Hypothalamus (tissue), 51 donors: ENCODE results near the gene NKX2-4.
"Not testable (repeated sequence)": the region's sequence is repeated elsewhere in the genome, so short reads cannot be mapped to it uniquely, and the experiment has no call there.

Experiments
- DNase-seq, 51 donors: peaks; one replicate each; lab custom pipeline; 2025; lab: John Stamatoyannopoulos, UW

Gene NKX2-4

DNA sequence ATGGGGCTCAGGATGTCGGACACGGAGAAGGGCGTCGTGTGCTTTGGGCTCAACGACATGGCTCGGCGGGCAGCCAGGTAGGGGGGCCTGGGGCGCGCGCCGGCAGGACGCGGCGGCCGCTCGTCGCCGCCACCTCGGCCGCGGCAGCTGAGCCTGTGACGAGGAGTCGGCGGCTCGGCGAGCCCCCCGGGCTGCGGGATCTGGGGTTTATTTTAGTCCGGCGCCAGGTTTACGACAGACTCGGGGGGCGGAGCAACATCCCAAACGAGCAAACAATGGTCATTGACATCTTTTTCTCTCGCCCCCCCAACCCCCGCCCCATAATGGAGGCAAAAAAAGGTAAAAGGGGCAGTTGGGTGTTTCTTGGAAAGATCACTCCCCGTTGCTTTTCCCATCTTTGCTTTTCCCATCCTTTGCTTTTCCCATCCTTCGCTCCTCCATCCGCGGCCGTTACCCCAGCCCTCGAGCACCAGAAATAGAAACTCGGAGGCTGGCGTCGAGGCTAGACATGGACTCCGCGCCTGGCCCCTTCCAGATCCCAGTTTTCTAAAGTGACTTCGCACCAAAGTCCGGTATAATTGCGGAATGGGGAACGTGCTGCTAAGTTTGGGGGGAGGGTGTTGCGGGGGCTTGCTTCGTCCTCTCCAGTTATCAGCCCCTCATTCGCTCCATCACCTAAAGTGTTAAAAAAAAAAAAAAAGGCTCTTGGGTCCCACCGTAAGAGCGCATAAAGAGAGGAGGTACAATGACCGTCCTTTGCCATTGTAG is at the start of gene NKX2-4:
Gene NKX2-4 (minus strand): TSS at position 186 of the 768 bp plus-strand sequence. CDS start 127 bp downstream, at position 59.
- DNase-seq, result no peak

- no peak for DNase-seq
Measured at GRCh38 chr20:21437816-21438215, 40.5 kb upstream of the NKX2-4 start.

- no peak for DNase-seq
Measured at GRCh38 chr20:21437248-21437647, 39.9 kb upstream of the NKX2-4 start.

GRCh38 chr20:21436205-21436604 is 38.9 kb upstream of the NKX2-4 start:
- no peak for DNase-seq

GRCh38 chr20:21435576-21435975 is 38.2 kb upstream of the NKX2-4 start:
- DNase-seq, result no peak

- DNase-seq, result no peak
Measured at GRCh38 chr20:21433329-21433890, 36.1 kb upstream of the NKX2-4 start.

GRCh38 chr20:21432911-21433310 is 35.6 kb upstream of the NKX2-4 start:
- DNase-seq, result no peak

DNA sequence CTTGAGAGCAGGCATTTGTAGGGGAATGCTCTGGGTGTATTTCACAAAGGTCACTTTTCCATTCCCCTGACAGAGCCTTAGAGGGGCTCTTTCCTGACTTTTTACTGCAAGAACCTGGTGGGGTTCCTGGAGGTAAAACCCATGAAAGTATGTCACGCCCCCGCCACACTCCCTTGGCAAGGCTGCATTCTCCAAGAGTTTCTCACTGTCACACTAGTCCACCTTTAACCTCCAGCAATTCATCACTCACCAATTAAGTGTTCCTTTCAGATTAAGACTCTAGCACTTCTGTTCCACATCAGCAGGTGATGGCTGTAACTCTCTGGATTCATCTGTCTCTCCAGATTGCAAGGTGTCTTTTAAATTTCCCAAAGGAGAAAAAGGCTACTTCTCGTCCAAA is 32.7 kb upstream of the NKX2-4 start:
- DNase-seq, result no peak

DNA sequence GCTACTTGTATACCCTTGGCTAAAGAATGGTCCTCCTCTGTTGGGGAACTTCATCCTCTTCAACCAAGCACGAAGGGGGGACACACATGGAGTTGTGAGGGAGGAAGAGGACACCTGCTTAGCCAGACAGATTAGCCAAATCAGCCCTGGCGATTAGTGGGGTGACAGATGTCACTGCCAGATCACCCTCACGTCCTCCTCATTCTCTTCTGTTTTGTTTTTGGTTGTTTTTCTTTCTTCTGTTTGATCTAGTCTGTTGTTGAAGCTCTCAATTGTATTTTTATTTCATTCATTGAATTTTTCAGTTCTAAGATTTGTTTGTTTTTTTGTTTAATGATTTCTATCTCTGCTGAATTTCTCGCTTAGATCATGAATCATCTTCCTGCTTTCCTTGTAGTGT is 27.5 kb upstream of the NKX2-4 start:
- DNase-seq, result no peak

DNA sequence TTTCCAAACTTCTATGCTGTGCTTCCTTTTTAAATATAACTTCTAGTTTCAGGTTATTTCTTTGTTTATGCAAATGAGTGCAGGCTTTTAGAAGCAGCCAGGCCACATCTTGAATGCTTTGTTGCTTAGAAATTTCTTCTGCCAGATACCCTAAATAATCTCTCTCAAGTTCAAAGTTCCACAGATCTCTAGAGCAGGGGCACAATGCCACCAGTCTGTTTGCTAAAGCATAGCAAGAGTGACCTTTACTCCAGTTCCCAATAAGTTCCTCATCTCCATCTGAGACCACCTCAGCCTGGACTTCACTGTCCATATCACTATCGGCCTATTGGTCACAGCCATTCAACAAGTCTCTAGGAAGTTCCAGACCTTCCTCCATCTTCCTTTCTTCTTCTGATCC is 26.4 kb upstream of the NKX2-4 start:
- DNase-seq, result not testable (repeated sequence)

- DNase-seq, result no peak
Measured at GRCh38 chr20:21421601-21422236, 24.4 kb upstream of the NKX2-4 start.

DNA sequence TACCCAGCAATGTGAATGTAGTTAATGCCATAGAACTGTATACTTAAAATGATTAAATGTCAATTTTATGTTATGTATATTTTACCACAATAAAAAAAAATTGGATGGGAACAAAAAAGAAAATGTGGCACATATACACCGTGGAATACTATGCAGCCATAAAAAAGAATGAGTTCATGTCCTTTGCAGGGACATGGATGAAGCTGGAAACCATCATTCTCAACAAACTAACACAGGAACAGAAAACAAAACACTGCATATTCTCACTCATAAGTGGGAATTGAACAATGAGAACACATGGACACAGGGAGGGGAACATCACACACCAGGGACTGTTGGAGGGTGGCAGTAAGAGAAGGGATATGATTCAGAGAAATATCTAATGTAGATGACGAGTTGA is 21.8 kb upstream of the NKX2-4 start:
- not testable (repeated sequence) for DNase-seq

- not testable (repeated sequence) for DNase-seq
Measured at GRCh38 chr20:21413996-21414395, 16.7 kb upstream of the NKX2-4 start.

GRCh38 chr20:21411725-21412124 is 14.4 kb upstream of the NKX2-4 start:
- no peak for DNase-seq

DNA sequence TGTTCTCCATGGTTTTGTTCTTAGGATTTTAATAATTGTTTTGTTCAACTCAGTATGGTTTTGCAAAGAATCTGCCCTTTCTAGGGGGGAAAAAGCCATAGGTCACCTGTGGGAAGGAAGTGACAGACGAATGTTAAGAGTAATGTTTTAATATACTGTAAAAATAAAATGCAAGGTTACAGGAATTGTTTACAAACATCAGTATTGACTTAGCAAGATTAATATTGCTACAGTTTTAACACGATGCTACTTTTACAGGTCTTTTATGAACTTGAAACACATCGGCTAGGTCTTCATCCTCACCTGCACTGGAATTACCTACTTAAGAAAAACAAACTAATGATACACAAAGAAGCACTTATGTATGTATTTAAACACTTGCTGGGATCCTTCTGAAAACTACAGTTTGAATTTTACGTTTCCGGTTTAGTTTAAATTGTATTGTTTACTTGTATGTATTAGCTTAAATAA is 1.7 kb upstream of the NKX2-4 start:
- DNase-seq, result no peak

- DNase-seq, result no peak
Measured at GRCh38 chr20:21398109-21399004, 1.0 kb upstream of the NKX2-4 start.

GRCh38 chr20:21396599-21397340 is 556 bp downstream of the NKX2-4 start:
- no peak for DNase-seq

DNA sequence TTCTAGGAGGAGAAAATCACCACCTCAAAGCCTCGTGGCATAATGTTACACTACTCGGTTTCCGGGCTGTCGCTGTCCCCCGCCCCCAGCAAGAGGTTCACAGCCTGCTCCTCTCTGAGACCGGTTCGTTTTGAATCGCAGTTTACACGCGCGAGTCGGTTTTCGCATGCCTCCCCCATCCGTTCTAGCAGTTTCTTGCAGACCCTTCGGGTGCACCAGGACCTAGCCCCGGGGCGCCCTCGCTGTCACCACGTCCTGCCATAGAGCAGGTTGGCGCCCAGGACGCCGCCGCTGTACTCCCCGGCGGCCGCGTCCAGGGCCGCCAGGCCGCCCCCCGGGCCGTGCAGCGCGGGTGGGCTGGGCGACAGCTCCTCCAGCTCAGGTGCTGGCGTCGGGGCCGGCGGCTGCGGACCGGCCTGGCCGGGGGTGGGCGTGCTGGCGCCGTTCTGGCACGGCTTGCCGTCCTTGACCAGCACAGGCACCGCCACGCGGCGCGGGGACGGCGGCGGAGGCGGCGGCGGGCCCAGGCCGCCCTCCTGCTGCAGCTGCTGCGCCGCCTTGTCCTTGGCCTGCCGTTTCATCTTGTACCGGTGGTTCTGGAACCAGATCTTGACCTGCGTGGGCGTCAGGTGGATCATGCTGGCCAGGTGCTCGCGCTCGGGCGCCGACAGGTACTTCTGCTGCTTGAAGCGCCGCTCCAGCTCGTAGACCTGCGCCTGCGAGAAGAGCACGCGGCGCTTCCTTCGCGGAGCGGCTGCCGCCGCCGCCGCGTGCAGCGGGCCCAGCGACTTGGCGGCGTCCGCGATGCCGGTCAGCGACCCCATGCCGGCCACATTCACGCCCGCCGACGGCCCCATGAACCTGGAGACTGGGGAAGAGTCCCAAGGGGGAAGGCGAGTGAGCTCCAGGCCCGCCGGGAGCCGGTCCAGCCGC is 1.4 kb downstream of the NKX2-4 start:
- DNase-seq, result no peak
